ENCODE measurements around the gene BLNK. TPM values are rescaled to one million over a fixed set of nuclear protein-coding genes. Genes with fewer than 3 reads are reported as not detected.

BLNK gene
- polyA plus RNA-seq, 2 of the 4 experiments (the other 2 are of a cell fraction), result not detected

DNA sequence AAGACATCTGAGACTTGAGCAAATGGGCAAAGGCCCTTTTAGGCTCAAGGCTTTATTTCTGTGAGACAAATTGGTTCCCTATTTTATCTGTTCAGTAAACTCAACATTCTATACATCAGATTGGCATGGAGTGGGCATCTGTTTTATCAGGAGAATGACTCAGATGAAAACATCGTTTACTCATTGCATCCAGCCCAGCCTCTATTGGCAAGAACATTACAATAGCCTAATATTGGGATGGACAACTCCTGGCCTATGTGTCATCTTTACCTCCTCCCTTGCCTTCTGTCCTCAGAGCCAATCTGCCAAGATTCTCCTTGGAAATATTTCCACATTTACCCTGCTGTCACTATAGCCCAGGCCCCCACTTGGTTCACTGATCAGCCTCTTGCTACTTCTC is 5.5 kb upstream of the BLNK start (continued):
- TF ChIP-seq, protein P1, sequence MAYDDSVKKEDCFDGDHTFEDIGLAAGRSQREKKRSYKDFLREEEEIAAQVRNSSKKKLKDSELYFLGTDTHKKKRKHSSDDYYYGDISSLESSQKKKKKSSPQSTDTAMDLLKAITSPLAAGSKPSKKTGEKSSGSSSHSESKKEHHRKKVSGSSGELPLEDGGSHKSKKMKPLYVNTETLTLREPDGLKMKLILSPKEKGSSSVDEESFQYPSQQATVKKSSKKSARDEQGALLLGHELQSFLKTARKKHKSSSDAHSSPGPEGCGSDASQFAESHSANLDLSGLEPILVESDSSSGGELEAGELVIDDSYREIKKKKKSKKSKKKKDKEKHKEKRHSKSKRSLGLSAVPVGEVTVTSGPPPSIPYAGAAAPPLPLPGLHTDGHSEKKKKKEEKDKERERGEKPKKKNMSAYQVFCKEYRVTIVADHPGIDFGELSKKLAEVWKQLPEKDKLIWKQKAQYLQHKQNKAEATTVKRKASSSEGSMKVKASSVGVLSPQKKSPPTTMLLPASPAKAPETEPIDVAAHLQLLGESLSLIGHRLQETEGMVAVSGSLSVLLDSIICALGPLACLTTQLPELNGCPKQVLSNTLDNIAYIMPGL (CRISPR knock-in tag; IDR thresholded peaks at IDR 0.05; ENCODE audit: borderline replicate concordance), result no peak
- TF ChIP-seq NR3C1 (IDR thresholded peaks at IDR 0.05), result no peak
- no peak for TF ChIP-seq ZC3H11A (IDR thresholded peaks at IDR 0.05)
- no peak for TF ChIP-seq SREBF2 (IDR thresholded peaks at IDR 0.05)
- TF ChIP-seq FOXS1 (CRISPR knock-in tag; IDR thresholded peaks at IDR 0.05), result no peak
- TF ChIP-seq CBX8 (IDR thresholded peaks at IDR 0.05), result no peak
- no peak for TF ChIP-seq NPAS2 (CRISPR knock-in tag; IDR thresholded peaks at IDR 0.05; ENCODE audit: borderline replicate concordance)
- no peak for TF ChIP-seq ESRRA (IDR thresholded peaks at IDR 0.05; ENCODE audit: borderline replicate concordance, low read length)
- TF ChIP-seq HDAC2 (IDR thresholded peaks at IDR 0.05), result no peak

- TF ChIP-seq MAZ (IDR thresholded peaks at IDR 0.05; ENCODE audit: borderline replicate concordance, low read depth, low read length), result no peak
- no peak for TF ChIP-seq PHF8 (IDR thresholded peaks at IDR 0.05; ENCODE audit: borderline replicate concordance, low read depth)
- TF ChIP-seq MAFK (IDR thresholded peaks at IDR 0.05; ENCODE audit: partially characterized antibody), result no peak
- no peak for TF ChIP-seq FOXS1 (CRISPR knock-in tag; IDR thresholded peaks at IDR 0.05)
- no peak for TF ChIP-seq KDM5A (IDR thresholded peaks at IDR 0.05)
- TF ChIP-seq ATOH8 (CRISPR knock-in tag; IDR thresholded peaks at IDR 0.05; ENCODE audit: low read depth), result no peak
- TF ChIP-seq GATA3 (IDR thresholded peaks at IDR 0.05; ENCODE audit: borderline replicate concordance), result no peak
- TF ChIP-seq NFE2L2 (conservative IDR thresholded peaks at IDR 0.05; ENCODE audit: low read length), result no peak
- TF ChIP-seq EHF (CRISPR knock-in tag; IDR thresholded peaks at IDR 0.05), result no peak
- TF ChIP-seq EHMT2 (IDR thresholded peaks at IDR 0.05; ENCODE audit: low read depth), result no peak
- no peak for TF ChIP-seq HOXB5 (CRISPR knock-in tag; IDR thresholded peaks at IDR 0.05)
- no peak for TF ChIP-seq TP53 (CRISPR knock-in tag; IDR thresholded peaks at IDR 0.05)
- TF ChIP-seq, protein P2, sequence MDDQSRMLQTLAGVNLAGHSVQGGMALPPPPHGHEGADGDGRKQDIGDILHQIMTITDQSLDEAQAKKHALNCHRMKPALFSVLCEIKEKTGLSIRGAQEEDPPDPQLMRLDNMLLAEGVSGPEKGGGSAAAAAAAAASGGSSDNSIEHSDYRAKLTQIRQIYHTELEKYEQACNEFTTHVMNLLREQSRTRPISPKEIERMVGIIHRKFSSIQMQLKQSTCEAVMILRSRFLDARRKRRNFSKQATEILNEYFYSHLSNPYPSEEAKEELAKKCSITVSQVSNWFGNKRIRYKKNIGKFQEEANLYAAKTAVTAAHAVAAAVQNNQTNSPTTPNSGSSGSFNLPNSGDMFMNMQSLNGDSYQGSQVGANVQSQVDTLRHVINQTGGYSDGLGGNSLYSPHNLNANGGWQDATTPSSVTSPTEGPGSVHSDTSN (IDR thresholded peaks at IDR 0.05), result no peak
- no peak for TF ChIP-seq RFX5 (IDR thresholded peaks at IDR 0.05)
- TF ChIP-seq HDAC2 (IDR thresholded peaks at IDR 0.05), result no peak
- no peak for TF ChIP-seq ZFP36 (IDR thresholded peaks at IDR 0.05; ENCODE audit: borderline replicate concordance, partially characterized antibody)
- TF ChIP-seq, protein P3, sequence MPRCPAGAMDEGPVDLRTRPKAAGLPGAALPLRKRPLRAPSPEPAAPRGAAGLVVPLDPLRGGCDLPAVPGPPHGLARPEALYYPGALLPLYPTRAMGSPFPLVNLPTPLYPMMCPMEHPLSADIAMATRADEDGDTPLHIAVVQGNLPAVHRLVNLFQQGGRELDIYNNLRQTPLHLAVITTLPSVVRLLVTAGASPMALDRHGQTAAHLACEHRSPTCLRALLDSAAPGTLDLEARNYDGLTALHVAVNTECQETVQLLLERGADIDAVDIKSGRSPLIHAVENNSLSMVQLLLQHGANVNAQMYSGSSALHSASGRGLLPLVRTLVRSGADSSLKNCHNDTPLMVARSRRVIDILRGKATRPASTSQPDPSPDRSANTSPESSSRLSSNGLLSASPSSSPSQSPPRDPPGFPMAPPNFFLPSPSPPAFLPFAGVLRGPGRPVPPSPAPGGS (IDR thresholded peaks at IDR 0.05), result no peak
- no peak for TF ChIP-seq JUNB (IDR thresholded peaks at IDR 0.05)
- no peak for TF ChIP-seq RARB (CRISPR knock-in tag; IDR thresholded peaks at IDR 0.05)
- Histone ChIP-seq H3K4me1 (no peaks in the 10 kb centered on the region), H3K4me3 (no peak overlapping the region), H3K9me3 (no peaks in the 10 kb centered on the region), H3K27ac (no peak overlapping the region), H3K4me2 (no peak overlapping the region)
- CTCF ChIA-PET, result interaction anchor here (1.1 to 1.2 kb wide), 2 partner anchors 16 to 47 kb away, joined by 4 read pairs; no protein-coding TSS in a partner anchor
- FAIRE-seq (no peak), ATAC-seq (no peak), DNase-seq (ENCODE audit: low read depth in 1 of 2, low spot score in 1 of 2) (no peak)
- WGBS (ENCODE audit: missing lambda C conversion rate), result 82% methylated on average over 6 of the region's 6 CpGs
- POLR2A ChIA-PET, result no interaction called here
Measured at GRCh38 chr10:96276426-96276825, 5.1 kb upstream of the BLNK start.
